Effector memory CD4-positive, alpha-beta T cell (primary cell): ENCODE data around the gene NELL1.
"Not testable (repeated sequence)": the region's sequence is repeated elsewhere in the genome, so short reads cannot be mapped to it uniquely, and the experiment has no call there.

Experiments
- DNase-seq, 3 donors: peaks; one replicate each; pipeline ENCODE4 v3.0.0-alpha.2; 2020
- H3K27ac ChIP-seq: 2 replicates; pipeline ENCODE4 v1.7.0; 2013; ENCODE audit warnings: mild to moderate bottlenecking, low read length, moderate library complexity; ENCODE audit not compliant: insufficient read depth, poor library complexity, severe bottlenecking
- H3K27me3 ChIP-seq: replicated peaks from 2 replicates; pipeline ENCODE4 v1.7.0; 2013; ENCODE audit warnings: mild to moderate bottlenecking, low read length; ENCODE audit not compliant: insufficient read depth, control insufficient read depth, poor library complexity, severe bottlenecking
- H3K36me3 ChIP-seq: 2 replicates; pipeline ENCODE4 v1.7.0; 2013; ENCODE audit warnings: mild to moderate bottlenecking, low read length, moderate library complexity; ENCODE audit not compliant: control insufficient read depth, insufficient read depth
- H3K4me1 ChIP-seq: 2 replicates; pipeline ENCODE4 v1.7.0; 2013; ENCODE audit warnings: low read length, mild to moderate bottlenecking; ENCODE audit not compliant: control insufficient read depth, insufficient read depth, poor library complexity, severe bottlenecking
- H3K4me3 ChIP-seq: 2 replicates; pipeline ENCODE4 v1.7.0; 2013; ENCODE audit warnings: low read length, low read depth, mild to moderate bottlenecking; ENCODE audit not compliant: insufficient read depth, poor library complexity, severe bottlenecking
- H3K9me3 ChIP-seq: 2 replicates; pipeline ENCODE4 v1.7.0; 2013; ENCODE audit warnings: mild to moderate bottlenecking, low read length, moderate library complexity; ENCODE audit not compliant: control insufficient read depth

Gene NELL1

DNA sequence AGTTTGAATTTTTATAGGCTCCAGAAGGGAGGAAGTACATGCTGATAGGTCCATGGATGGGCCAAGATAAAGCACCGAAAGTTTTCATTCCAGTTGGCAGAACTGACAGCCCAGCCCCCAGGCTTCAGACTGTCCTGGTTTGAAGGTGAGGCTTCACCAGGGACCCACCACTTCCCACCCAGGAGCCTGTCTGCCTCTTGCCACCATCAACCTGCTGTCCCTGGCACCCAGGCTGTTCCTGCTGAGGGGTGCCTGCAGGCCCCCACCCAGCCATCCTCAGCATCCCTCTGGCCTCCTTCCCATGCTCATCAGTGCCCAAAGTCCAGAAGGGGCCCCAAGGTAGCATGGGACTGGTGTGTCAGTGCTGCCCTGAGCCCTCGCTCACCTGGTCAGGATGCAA lies 463.9 kb downstream of the NELL1 start:
- no peaks in the 10 kb centered on the region for H3K9me3 ChIP-seq
- H3K36me3 ChIP-seq, result no peaks in the 10 kb centered on the region
- H3K4me3 ChIP-seq, result no peak overlapping the region
- no peaks in the 10 kb centered on the region for H3K4me1 ChIP-seq
- no peak for DNase-seq
- H3K27ac ChIP-seq, result no peak overlapping the region
- no peaks in the 10 kb centered on the region for H3K27me3 ChIP-seq

DNA sequence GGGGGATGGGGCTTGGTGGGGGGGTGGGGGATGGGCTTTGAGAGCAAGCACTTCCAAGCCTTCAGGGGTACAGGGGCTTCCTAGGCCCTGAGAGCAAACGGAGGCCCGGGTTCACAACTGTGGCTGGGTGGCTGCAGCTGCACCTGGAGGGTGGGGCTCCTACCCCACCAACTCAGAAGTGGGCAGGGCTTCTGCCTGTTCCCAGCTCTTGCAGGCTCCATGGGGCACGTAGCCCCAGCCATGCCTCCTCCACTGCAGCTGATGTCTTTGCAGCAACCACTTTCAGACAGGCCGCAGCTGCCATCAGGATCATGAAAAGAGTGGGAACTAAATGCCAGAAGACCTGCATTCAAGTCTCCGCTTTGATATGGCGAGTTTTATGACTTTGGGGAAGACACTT lies 464.3 kb downstream of the NELL1 start:
- no peaks in the 10 kb centered on the region for H3K9me3 ChIP-seq
- no peak overlapping the region for H3K27ac ChIP-seq
- no peak overlapping the region for H3K4me3 ChIP-seq
- no peaks in the 10 kb centered on the region for H3K4me1 ChIP-seq
- DNase-seq, result no peak
- no peaks in the 10 kb centered on the region for H3K36me3 ChIP-seq
- no peaks in the 10 kb centered on the region for H3K27me3 ChIP-seq

DNA sequence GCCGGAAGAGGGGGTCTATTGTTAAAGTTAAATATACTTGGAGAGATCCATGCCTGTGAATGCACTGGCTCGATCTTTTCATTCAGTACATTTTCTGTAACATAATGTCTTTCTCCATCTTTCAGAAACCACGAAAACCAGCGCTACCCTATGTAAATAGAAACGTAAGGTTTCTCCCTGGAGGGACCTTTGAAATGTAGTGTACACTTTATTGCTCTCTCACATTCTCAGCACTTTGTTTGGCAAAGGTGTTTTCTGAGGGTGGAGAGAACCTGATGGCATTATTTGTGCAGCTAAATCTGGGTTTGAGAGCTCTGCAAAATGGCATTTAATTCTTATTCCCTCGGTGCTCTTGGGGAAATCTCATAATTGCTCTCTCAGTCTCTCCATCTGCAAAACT lies 468.4 kb downstream of the NELL1 start:
- DNase-seq, result no peak
- no peaks in the 10 kb centered on the region for H3K4me1 ChIP-seq

DNA sequence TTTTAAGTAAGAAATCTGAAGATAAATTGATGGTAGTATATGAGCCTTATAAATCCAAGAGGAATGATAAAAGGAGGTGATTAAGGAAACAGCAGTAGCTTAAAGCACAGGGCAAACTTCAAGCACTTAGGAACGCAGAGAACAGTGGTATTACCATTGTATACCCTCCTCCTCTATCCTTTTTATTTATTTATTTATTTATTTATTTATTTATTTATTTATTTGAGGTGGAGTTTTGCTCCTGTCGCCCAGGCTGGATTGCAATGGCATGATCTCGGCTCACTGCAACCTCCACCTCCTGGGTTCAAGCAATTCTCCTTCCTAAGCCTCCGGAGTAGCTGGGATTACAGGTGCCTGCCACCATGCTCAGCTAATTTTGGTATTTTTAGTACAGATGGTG lies 472.2 kb downstream of the NELL1 start:
- DNase-seq, H3K4me3 ChIP-seq, H3K4me1 ChIP-seq, H3K9me3 ChIP-seq, H3K27me3 ChIP-seq, H3K27ac ChIP-seq, H3K36me3 ChIP-seq: not testable (repeated sequence)

More for the DNA sequence above, 468.4 kb downstream of the NELL1 start:
- no peak overlapping the region for H3K27ac ChIP-seq
- H3K27me3 ChIP-seq, result no peaks in the 10 kb centered on the region
- H3K4me3 ChIP-seq, result no peak overlapping the region
- no peaks in the 10 kb centered on the region for H3K9me3 ChIP-seq
- no peaks in the 10 kb centered on the region for H3K36me3 ChIP-seq

DNA sequence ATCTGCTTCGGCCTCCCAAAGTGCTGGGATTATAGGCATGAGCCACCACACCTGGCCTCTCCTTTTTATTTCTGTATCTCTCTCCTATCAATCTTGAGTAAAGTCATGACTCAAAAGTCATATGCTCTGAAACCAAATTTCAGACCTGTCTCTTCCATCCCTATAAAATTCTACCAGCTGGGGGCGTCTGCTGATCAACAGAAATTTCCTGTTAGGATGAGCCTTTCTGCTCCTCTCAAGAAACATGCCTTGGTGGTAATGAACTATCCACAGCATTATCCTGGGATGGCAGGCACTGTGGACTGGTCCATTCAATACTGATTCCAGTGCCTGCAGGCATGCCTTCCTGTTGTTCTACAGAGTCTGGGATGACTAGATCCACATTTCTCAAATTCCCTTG lies 472.6 kb downstream of the NELL1 start:
- no peaks in the 10 kb centered on the region for H3K36me3 ChIP-seq
- H3K27ac ChIP-seq, result no peak overlapping the region
- no peaks in the 10 kb centered on the region for H3K4me1 ChIP-seq
- no peaks in the 10 kb centered on the region for H3K27me3 ChIP-seq
- no peaks in the 10 kb centered on the region for H3K9me3 ChIP-seq
- DNase-seq, result no peak
- no peak overlapping the region for H3K4me3 ChIP-seq

DNA sequence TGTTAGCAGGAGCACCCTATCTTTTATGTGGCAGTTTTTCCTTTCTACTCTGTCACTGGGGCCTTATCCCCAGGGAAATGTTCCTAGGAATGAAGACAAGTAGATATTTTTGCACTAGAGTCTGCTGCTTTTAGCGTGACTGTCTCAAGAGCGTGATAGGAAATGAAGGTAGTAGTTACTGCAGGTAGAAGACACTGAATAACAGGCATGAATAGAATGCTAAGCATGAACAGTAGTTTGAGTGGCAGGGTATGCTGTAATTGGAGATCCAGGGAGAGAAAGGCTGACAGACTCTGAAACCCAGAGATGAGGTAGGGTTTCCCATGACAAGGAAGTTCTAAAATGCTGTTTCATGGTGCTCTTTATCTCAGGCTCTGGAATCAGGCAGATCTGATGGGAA lies 475.1 kb downstream of the NELL1 start:
- Histone ChIP-seq H3K9me3 (no peaks in the 10 kb centered on the region), H3K4me3 (no peak overlapping the region), H3K27me3 (no peaks in the 10 kb centered on the region), H3K4me1 (no peaks in the 10 kb centered on the region), H3K36me3 (no peaks in the 10 kb centered on the region), H3K27ac (no peak overlapping the region)
- no peak for DNase-seq

DNA sequence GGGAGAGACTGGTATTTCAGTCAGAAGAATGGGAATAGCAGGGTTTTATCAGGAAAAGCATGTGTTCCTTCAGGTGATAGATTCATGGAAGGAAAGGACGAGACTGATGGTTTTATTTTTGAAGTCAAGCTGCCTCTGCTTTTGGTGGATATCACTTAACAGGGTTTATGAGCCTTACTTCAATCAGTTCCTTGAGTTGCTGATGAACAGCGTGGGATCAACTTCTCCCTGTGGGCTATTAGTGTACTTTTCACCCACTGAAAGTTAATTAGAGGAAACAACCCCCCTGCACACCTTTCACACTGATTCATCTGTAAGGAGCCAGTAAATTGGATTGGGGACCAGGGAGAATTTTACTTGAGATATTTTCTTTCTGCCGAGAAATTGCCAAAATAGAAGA lies 479.0 kb downstream of the NELL1 start:
- Histone ChIP-seq H3K9me3 (no peaks in the 10 kb centered on the region), H3K27ac (no peak overlapping the region), H3K36me3 (no peaks in the 10 kb centered on the region), H3K27me3 (no peaks in the 10 kb centered on the region), H3K4me1 (no peaks in the 10 kb centered on the region), H3K4me3 (no peak overlapping the region)
- no peak for DNase-seq

DNA sequence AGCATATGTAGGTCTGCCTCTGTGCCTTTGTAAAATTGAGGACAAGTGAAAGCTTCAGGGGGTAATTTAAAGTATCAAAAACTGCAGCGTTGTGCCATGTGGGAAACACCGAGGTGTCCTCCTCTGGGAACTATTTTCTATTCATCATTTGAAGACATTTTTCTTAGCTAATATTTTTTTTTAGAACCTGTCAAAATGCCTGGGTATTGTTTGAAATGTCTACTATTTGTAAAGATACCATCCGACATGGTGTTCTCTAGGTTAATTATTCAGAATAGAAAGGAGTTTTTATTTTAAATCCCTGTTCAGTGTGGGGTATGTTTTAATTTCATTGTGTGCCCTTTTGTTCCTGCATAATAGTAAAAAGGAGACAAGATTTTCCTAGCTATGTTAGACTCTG lies 490.8 kb downstream of the NELL1 start:
- Histone ChIP-seq H3K4me1 (no peaks in the 10 kb centered on the region), H3K4me3 (no peak overlapping the region), H3K36me3 (no peaks in the 10 kb centered on the region), H3K27ac (no peak overlapping the region), H3K27me3 (no peaks in the 10 kb centered on the region), H3K9me3 (no peaks in the 10 kb centered on the region)
- no peak for DNase-seq

DNA sequence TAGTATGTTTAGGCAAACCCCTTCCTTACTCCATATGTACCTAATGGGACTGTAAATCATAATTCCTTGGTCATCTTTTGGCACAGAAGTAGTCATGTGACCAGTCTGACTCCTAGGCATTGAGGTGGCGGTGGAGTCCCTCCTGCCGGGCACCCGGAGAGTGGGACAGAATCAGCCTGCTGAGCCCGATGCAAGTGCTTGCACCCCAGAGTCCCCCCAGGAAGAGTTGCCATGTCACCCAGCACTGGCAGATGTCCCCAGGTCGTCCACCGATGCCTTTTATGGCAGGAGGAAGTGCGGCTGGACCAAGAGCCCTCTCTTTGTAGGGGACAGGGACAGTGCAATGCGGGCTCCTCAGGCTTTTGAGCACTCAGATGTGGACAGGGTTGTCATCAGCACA lies 500.3 kb downstream of the NELL1 start:
- H3K9me3 ChIP-seq, result no peaks in the 10 kb centered on the region
- no peaks in the 10 kb centered on the region for H3K4me1 ChIP-seq
- no peak overlapping the region for H3K4me3 ChIP-seq
- H3K27me3 ChIP-seq, result no peaks in the 10 kb centered on the region
- H3K36me3 ChIP-seq, result no peaks in the 10 kb centered on the region
- no peak for DNase-seq
- H3K27ac ChIP-seq, result no peak overlapping the region

DNA sequence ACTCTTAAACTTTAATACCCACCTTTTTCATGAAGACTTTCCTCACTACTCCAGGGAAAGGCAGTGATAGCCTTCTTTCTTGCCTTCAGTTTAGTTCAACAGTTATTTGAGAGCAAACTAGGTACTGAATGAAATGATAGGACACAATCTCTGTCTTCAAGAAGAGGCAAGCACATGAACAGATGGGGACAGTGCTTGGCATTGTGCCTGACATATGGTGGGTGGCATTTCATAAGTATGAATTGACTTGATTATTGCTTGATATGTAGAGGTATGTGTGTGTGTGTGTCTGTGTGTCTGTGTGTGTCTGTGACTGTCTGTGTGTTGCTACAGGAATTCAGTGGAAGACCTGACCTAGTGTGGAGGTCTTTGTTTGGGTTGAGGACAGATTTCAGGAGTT lies 504.1 kb downstream of the NELL1 start:
- Histone ChIP-seq H3K27me3 (no peaks in the 10 kb centered on the region), H3K36me3 (no peaks in the 10 kb centered on the region), H3K4me3 (no peak overlapping the region), H3K4me1 (no peaks in the 10 kb centered on the region), H3K27ac (no peak overlapping the region), H3K9me3 (no peaks in the 10 kb centered on the region)
- no peak for DNase-seq

DNA sequence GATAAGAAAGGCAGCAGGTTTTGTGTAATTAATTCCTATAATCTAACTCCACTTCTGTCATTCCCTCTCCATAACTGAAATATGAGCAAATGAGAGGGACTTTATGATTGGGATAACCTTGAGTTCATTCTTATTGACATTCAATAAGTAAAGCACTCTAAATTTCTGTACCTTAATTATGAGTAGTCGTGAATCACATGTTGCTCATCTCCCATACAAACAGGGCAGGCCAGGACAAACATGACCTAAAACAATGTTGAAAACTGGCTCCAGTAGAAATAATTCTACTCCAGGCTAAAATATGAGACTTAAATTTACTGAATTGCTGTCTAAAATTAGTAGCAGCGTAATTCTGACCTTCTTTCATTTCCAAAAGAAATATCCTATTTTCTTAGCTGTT lies 505.4 kb downstream of the NELL1 start:
- H3K4me1 ChIP-seq, result no peaks in the 10 kb centered on the region
- no peak for DNase-seq
- H3K4me3 ChIP-seq, result no peak overlapping the region
- H3K27ac ChIP-seq, result no peak overlapping the region
- no peaks in the 10 kb centered on the region for H3K9me3 ChIP-seq
- H3K36me3 ChIP-seq, result no peaks in the 10 kb centered on the region
- no peaks in the 10 kb centered on the region for H3K27me3 ChIP-seq
